H9 (cell line): Measurements from ENCODE around the gene CLSTN3. TPM values are rescaled to one million over a fixed set of nuclear protein-coding genes. Genes with fewer than 3 reads are reported as not detected.

Experiments used
- DNase-seq: peaks from one replicate; pipeline ENCODE4 v3.0.0-alpha.2; 2017
- H2AFZ ChIP-seq: one replicate; pipeline ENCODE4 v1.6.1; 2013; ENCODE audit warnings: mild to moderate bottlenecking, low read length, control low read depth, moderate library complexity
- H2AK5ac ChIP-seq: 2 replicates; pipeline ENCODE4 v1.6.1; 2013; ENCODE audit warnings: low read length, control low read depth, mixed read lengths; ENCODE audit not compliant: insufficient read length
- H2BK120ac ChIP-seq: one replicate; pipeline ENCODE4 v1.6.1; 2013; ENCODE audit warnings: low read depth, mild to moderate bottlenecking, low read length, control low read depth, inconsistent platforms; ENCODE audit not compliant: poor library complexity, severe bottlenecking
- H2BK12ac ChIP-seq: 2 replicates; pipeline ENCODE4 v1.6.1; 2013; ENCODE audit warnings: low read length, control low read depth, mixed read lengths, low read depth; ENCODE audit not compliant: insufficient read length
- H2BK15ac ChIP-seq: 2 replicates; pipeline ENCODE4 v1.6.1; 2013; ENCODE audit warnings: low read depth, low read length, control low read depth
- H2BK20ac ChIP-seq: one replicate; pipeline ENCODE4 v1.6.1; 2013; ENCODE audit warnings: low read depth, mild to moderate bottlenecking, low read length, control low read depth, inconsistent platforms; ENCODE audit not compliant: poor library complexity, severe bottlenecking
- H2BK5ac ChIP-seq: 2 replicates; pipeline ENCODE4 v1.6.1; 2013; ENCODE audit warnings: low read length, control low read depth, mixed read lengths; ENCODE audit not compliant: insufficient read length
- H3K14ac ChIP-seq: 2 replicates; pipeline ENCODE4 v1.6.1; 2013; ENCODE audit warnings: low read length, control low read depth; ENCODE audit not compliant: insufficient read depth
- H3K18ac ChIP-seq: 2 replicates; pipeline ENCODE4 v1.6.1; 2013; ENCODE audit warnings: low read depth, mild to moderate bottlenecking, mixed read lengths, low read length, control low read depth; ENCODE audit not compliant: insufficient read length
- H3K23ac ChIP-seq: 2 replicates; pipeline ENCODE4 v1.6.1; 2013; ENCODE audit warnings: low read length, control low read depth, mixed read lengths, low read depth; ENCODE audit not compliant: insufficient read length
- H3K23me2 ChIP-seq: 2 replicates; pipeline ENCODE4 v1.6.1; 2013; ENCODE audit warnings: low read depth, mild to moderate bottlenecking, mixed read lengths, low read length, control low read depth; ENCODE audit not compliant: insufficient read length, poor library complexity, severe bottlenecking
- H3K27ac ChIP-seq: 2 replicates; pipeline ENCODE4 v1.5.1; 2013; ENCODE audit warnings: low read length, control low read depth, mixed read lengths, low read depth; ENCODE audit not compliant: insufficient read length
- H3K27me3 ChIP-seq: 2 replicates; pipeline ENCODE4 v1.6.1; 2013; ENCODE audit warnings: low read length, control low read depth, inconsistent platforms; ENCODE audit not compliant: insufficient read depth
- H3K4ac ChIP-seq: 2 replicates; pipeline ENCODE4 v1.6.1; 2013; ENCODE audit warnings: low read depth, mild to moderate bottlenecking, control low read depth, inconsistent platforms, low read length, moderate library complexity
- H3K4me1 ChIP-seq: 2 replicates; pipeline ENCODE4 v1.6.1; 2013; ENCODE audit warnings: low read length, control low read depth, inconsistent platforms; ENCODE audit not compliant: insufficient read depth
- H3K4me2 ChIP-seq: 2 replicates; pipeline ENCODE4 v1.6.1; 2013; ENCODE audit warnings: low read length, control low read depth, mixed read lengths; ENCODE audit not compliant: insufficient read length, insufficient read depth
- H3K56ac ChIP-seq: 2 replicates; pipeline ENCODE4 v1.6.1; 2013; ENCODE audit warnings: low read depth, mild to moderate bottlenecking, mixed read lengths, low read length, control low read depth; ENCODE audit not compliant: insufficient read length
- H3K79me1 ChIP-seq: 2 replicates; pipeline ENCODE4 v1.6.1; 2013; ENCODE audit warnings: low read depth, mild to moderate bottlenecking, moderate library complexity, low read length, control low read depth, inconsistent platforms; ENCODE audit not compliant: insufficient read depth, poor library complexity, severe bottlenecking
- H3K79me2 ChIP-seq: 2 replicates; pipeline ENCODE4 v1.6.1; 2013; ENCODE audit warnings: low read length, control low read depth, inconsistent platforms; ENCODE audit not compliant: insufficient read depth
- H3K9ac ChIP-seq: 2 replicates; pipeline ENCODE4 v1.6.1; 2013; ENCODE audit warnings: low read length, control low read depth, mixed read lengths; ENCODE audit not compliant: insufficient read length; ENCODE audit errors: extremely low read depth
- H3K9me3 ChIP-seq: one replicate; pipeline ENCODE4 v1.6.1; 2013; ENCODE audit warnings: low read depth, low read length, inconsistent platforms; ENCODE audit not compliant: control insufficient read depth
- H3T11ph ChIP-seq: one replicate; pipeline ENCODE4 v1.6.1; 2013; ENCODE audit warnings: mild to moderate bottlenecking, low read length, control low read depth, inconsistent platforms
- H4K20me1 ChIP-seq: one replicate; pipeline ENCODE4 v1.6.1; 2013; ENCODE audit not compliant: control insufficient read depth, insufficient read length, insufficient read depth
- H4K5ac ChIP-seq: 2 replicates; pipeline ENCODE4 v1.6.1; 2013; ENCODE audit warnings: low read depth, mild to moderate bottlenecking, mixed read lengths, low read length, control low read depth; ENCODE audit not compliant: insufficient read length
- H4K8ac ChIP-seq: replicated peaks from 2 replicates; pipeline ENCODE4 v1.6.1; 2013; ENCODE audit warnings: low read length, control low read depth, mixed read lengths, low read depth; ENCODE audit not compliant: insufficient read length
- H4K91ac ChIP-seq: 2 replicates; pipeline ENCODE4 v1.6.1; 2013; ENCODE audit warnings: low read depth, mild to moderate bottlenecking, moderate library complexity, mixed read lengths, low read length, control low read depth; ENCODE audit not compliant: insufficient read length
- H3K27ac Mint-ChIP-seq, 3 experiments: 2 replicates in 2 of 3; 3 replicates in 1 of 3; pipeline ENCODE4 v1.8.0; 2020 to 2021; ENCODE audit warnings: mixed read lengths in 3 of 3, mild to moderate bottlenecking in 1 of 3, moderate library complexity in 1 of 3
- H3K27me3 Mint-ChIP-seq: 2 replicates; pipeline ENCODE4 v1.8.0; 2021; ENCODE audit warnings: low read depth, mild to moderate bottlenecking, moderate library complexity, mixed read lengths
- H3K36me3 Mint-ChIP-seq, 3 experiments: 2 replicates in 2 of 3; 3 replicates in 1 of 3; pipeline ENCODE4 v1.8.0; 2020 to 2021; ENCODE audit warnings: low read depth in 3 of 3, mixed read lengths in 3 of 3; ENCODE audit not compliant: insufficient read depth in 1 of 3
- H3K4me1 Mint-ChIP-seq, 2 experiments: 2 replicates each; pipeline ENCODE4 v1.8.0; 2020; ENCODE audit warnings: mixed read lengths in 2 of 2
- H3K4me3 Mint-ChIP-seq, 2 experiments: 2 replicates in 1 of 2; 3 replicates in 1 of 2; pipeline ENCODE4 v1.8.0; 2020 to 2021; ENCODE audit warnings: mild to moderate bottlenecking in 2 of 2, mixed read lengths in 2 of 2, moderate library complexity in 1 of 2
- H3K9me3 Mint-ChIP-seq, 2 experiments: 2 replicates in 1 of 2; 3 replicates in 1 of 2; pipeline ENCODE4 v1.8.0; 2020; ENCODE audit warnings: mild to moderate bottlenecking in 2 of 2, mixed read lengths in 2 of 2, moderate library complexity in 1 of 2
- CTCF ChIP-seq: fragments of 200-600 bp; sonication (generic); conservative IDR thresholded peaks from 3 replicates; pipeline ENCODE4 v1.8.0; 2021; ENCODE audit warnings: antibody characterized with exemption, mild to moderate bottlenecking
- WGBS: extraction: QIAGEN DNeasy Blood & Tissue Kit; methylation state at CpG from one replicate; pipeline ENCODE4 v1.1.7; 2013; ENCODE audit warnings: missing lambda C conversion rate, low lambda C conversion rate, mixed read lengths; ENCODE audit not compliant: insufficient read length; ENCODE audit errors: extremely low coverage; 5-methylcytosine and 5-hydroxymethylcytosine counted together
- total RNA-seq: library from RNA; stranded (reverse); gene quantifications from 2 replicates; pipeline ENCODE4 v1.2.1, GENCODE V29; 2021

The CLSTN3 gene
- total RNA-seq, 1 experiment from 2014 or later, result 26.2 TPM

DNA sequence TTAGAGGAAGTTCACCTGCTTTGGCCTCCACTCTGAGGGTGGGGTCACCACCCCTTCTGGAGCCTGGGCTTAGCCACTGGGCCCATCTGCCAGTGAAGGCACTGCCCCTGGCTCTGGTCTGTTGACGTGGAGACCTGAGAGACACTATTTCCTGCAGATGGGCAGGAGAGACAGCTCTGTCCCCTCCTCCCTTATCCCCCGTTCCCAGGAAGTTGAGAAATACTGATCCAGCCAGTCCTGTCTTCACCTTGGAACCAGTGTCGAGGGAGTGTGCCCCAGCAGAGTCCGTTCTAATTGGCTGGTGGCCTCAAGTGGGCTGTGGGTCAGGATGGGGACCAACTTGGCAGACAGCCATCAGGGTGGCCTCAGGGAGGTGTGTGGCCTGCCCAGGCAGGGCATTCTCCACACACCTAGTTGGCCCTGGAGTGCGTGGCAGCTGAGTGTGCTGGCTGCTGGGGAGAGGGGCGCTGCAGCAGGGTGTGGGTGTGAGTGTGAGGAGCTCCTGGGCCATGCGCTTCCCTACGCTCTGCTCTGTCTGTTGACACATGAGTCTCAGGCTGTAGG, 25.4 kb downstream of the CLSTN3 start:
- no peaks in the 10 kb centered on the region for H3K27me3 ChIP-seq
- Mint-ChIP-seq H3K27ac (no peak overlapping the region), H3K4me3 (no peak overlapping the region), H3K4me1 (no peaks in the 10 kb centered on the region), H3K9me3 (no peaks in the 10 kb centered on the region), H3K27me3 (no peaks in the 10 kb centered on the region; the same call in 1 of the 2 replicates), H3K36me3 (peaks cover 0 to 9% (median 8%) of the 10 kb centered on the region in 3 experiments; a peak in 6 of 7 replicates)
- no peak overlapping the region for H3K4me2 ChIP-seq
- WGBS, result no CpG with 5 or more reads among the region's 8 CpGs
- no peak overlapping the region for H2BK5ac ChIP-seq
- H2BK12ac ChIP-seq, result no peak overlapping the region
- no peak overlapping the region for H2BK120ac ChIP-seq
- H3K79me2 ChIP-seq, result no peaks in the 10 kb centered on the region
- no peak overlapping the region for H3K56ac ChIP-seq
- H4K8ac ChIP-seq, result no peak overlapping the region
- H3K9me3 ChIP-seq, result no peaks in the 10 kb centered on the region
- H3K14ac ChIP-seq, result no peak overlapping the region
- H3K9ac ChIP-seq, result no peak overlapping the region
- H3K23me2 ChIP-seq, result no peaks in the 10 kb centered on the region
- H2AK5ac ChIP-seq, result no peak overlapping the region
- no peak overlapping the region for H3K27ac ChIP-seq
- no peak overlapping the region for H4K5ac ChIP-seq
- no peak for DNase-seq
- H4K91ac ChIP-seq, result no peak overlapping the region
- H3K18ac ChIP-seq, result no peak overlapping the region
- H4K20me1 ChIP-seq, result no peaks in the 10 kb centered on the region
- no peak for TF ChIP-seq CTCF
- H2BK20ac ChIP-seq, result no peak overlapping the region
- no peaks in the 10 kb centered on the region for H3K79me1 ChIP-seq
- no peak overlapping the region for H2BK15ac ChIP-seq
- no peak overlapping the region for H2AFZ ChIP-seq
- no peak overlapping the region for H3T11ph ChIP-seq
- no peaks in the 10 kb centered on the region for H3K4me1 ChIP-seq
- H3K23ac ChIP-seq, result no peak overlapping the region
- H3K4ac ChIP-seq, result no peak overlapping the region
